Cardiac septum (tissue), 1 donor: Measurements from ENCODE around the gene KIAA0825. TPM values are rescaled to one million over a fixed set of nuclear protein-coding genes. Genes with fewer than 3 reads are reported as not detected.

Experiments used
- DNase-seq: peaks from one replicate; pipeline ENCODE4 v3.0.0-alpha.2; 2020; ENCODE audit warnings: low spot score
- intact Hi-C: fragments of 100-400 bp; cut with DNase I; formaldehyde crosslinking; loops from one replicate; pipeline ENCODE4 v1.14.0; 2022
- long read RNA-seq: library from polyadenylated mRNA; unstranded; transcript quantifications from one replicate; pipeline ENCODE4 v2.0.0, GENCODE V29; 2021
- total RNA-seq: library from RNA; stranded (reverse); fragmentation: NEBNext Ultra II Directional; extraction: Animal tissue kit (Norgen Biotek cat#: 25700); gene quantifications from one replicate; pipeline ENCODE4 v1.2.1, GENCODE V29; 2021
- donor health status: DM: no; HTN: no; CAD: no.

The KIAA0825 gene
- 2.2 TPM for total RNA-seq
- long read RNA-seq, partial matches to known transcripts, result 0 of 1 reads
- long read RNA-seq, other reads (novel, unspliced or antisense), result 0 of 1 reads

DNA sequence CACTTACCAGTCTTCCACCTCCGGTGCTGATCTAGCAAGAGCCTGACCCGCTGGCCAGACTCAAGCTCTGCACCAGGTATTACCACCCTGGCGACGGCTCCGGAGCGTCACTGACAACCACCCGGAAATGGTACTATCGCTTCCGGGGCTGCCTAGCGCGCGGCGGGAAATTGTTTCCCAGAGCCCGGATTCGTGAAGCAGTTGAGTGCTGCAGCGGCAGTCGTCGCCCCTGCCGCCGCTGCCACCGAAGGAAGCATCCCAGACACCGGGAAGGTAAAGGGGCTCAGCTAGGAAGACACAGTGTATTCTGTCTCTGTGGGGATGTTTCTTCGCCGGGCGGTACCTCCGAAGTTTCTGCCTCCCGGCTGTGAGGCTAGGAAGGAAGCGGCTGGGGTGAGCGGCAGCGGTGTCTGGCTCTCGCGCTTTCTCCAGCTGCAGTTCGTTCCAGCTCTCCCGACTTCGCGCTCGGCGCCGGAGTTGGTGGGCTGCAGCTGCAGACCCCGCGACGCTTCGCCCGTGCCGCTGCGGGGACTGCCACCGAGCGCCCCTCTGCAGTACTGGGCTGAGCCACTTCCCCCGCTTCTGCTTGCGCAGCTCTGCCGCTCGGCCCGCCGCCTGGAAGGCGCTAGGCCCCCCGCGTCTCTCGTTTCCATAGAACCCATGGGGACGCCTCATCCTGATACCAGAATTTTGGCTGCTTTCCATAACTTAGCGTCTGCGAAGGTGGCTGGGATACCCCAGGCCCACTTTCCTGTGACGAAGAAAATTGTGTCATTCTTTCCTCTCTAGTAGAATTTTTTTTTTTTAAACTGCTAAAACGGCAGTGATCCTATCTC, at the start of gene KIAA0825, which contains the start of gene SLF1:
TSS of gene KIAA0825 (minus strand) at position 112 of the 836 bp plus-strand sequence. CDS start 81,478 bp downstream, outside the sequence.
TSS of gene SLF1 (plus strand) at position 177 of the 836 bp plus-strand sequence. CDS start 10,142 bp downstream, outside the sequence.
- peak; percentile 96 for DNase-seq
- intact Hi-C loops, result no loop called here

DNA sequence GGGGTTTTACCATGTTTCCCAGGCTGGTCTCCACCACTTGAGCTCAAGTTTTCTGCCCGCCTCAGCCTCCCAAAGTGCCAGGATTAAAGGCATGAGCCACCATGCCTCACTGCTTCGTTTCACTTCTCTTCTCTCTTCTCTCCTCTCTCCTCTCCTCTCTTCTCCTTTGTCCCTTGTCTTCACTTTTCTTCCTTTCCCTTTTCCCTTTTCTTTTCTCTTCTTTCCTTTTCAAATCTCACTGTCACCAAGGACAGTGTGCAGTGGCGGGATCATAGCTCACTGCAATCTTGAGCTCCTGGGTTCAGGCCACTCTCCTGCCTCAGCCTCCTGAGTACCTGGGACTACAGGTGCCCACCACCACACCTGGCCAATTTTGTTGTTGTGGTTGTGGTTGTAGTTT, 49.5 kb upstream of the KIAA0825 start:
- DNase-seq, result no peak
- intact Hi-C loops, result no loop called here

GRCh38 chr5:94661086-94661485, 42.7 kb upstream of the KIAA0825 start:
- intact Hi-C loops, result no loop called here
- no peak for DNase-seq

DNA sequence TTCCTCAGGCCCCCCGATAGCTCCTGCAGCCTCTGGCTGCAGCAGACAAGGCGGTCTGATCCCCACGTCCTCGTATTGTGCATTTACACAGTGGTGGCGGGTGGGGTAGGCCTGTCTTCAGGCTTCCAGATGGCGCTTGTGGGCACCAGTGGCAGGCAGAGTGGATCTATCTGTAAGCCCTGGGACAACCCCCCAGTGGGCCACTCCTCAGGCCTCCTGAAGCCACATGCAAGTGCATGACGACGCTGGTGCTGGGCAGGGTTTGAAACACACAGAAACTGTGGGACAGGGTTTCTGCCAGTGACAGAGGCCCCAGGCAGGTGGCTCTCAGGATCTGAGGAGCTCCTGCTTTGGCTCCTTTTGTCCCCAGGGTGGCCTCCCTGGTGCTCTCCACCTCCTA, 42.1 kb upstream of the KIAA0825 start:
- intact Hi-C loops, result no loop called here
- no peak for DNase-seq

- intact Hi-C loops, result no loop called here
- DNase-seq, result no peak
Measured at GRCh38 chr5:94658272-94658671, 39.9 kb upstream of the KIAA0825 start.

GRCh38 chr5:94649874-94650273, 31.5 kb upstream of the KIAA0825 start:
- DNase-seq, result no peak

GRCh38 chr5:94646758-94647157, 28.4 kb upstream of the KIAA0825 start:
- no peak for DNase-seq
- intact Hi-C loops, result no loop called here

More at GRCh38 chr5:94649874-94650273, 31.5 kb upstream of the KIAA0825 start:
- intact Hi-C loops, result no loop called here

GRCh38 chr5:94645053-94645452, 26.6 kb upstream of the KIAA0825 start:
- intact Hi-C loops, result no loop called here
- DNase-seq, result no peak

DNA sequence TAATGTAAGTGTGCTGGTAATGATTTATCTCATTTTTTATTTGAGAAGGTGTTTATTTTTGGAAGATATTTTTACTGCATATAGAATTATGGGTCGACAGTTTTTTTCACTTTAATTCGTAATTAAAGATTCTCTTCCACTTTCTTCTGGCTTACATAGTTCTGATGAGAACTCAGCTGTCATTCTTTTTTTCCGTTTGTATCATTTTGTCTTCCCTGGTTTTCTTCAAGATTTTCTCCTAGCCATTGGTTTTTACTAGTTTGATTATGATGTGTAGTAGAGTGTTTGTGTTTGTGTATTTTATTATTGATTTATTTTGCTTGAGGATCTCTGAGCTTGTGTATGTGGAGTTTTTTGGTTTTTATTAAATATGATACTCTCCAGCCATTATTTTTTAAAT, 21.8 kb upstream of the KIAA0825 start:
- intact Hi-C loops, result no loop called here
- DNase-seq, result no peak

GRCh38 chr5:94632024-94632423, 13.6 kb upstream of the KIAA0825 start:
- intact Hi-C loops, result no loop called here
- no peak for DNase-seq

DNA sequence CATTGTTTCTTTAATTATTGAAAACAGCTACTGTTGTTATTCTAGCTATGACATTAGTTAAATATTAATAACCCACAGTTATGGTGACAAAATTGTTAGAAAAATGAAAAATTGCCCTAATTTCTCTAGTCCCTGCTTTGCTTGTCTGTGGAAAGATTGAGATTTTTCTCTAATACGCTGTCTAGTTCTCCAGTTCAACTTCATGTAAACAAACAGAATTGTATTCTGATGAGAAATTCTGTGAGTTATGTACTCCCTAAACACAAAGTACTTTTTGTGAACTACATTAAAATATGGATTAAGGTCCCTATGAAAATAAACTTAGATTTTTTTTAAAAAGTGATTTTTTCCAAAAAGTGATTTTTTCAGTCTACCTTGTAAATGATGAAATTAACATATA, 8.8 kb upstream of the KIAA0825 start:
- intact Hi-C loops, result no loop called here
- DNase-seq, result no peak

GRCh38 chr5:94623877-94624276, 5.5 kb upstream of the KIAA0825 start:
- DNase-seq, result no peak
- intact Hi-C loops, result no loop called here

DNA sequence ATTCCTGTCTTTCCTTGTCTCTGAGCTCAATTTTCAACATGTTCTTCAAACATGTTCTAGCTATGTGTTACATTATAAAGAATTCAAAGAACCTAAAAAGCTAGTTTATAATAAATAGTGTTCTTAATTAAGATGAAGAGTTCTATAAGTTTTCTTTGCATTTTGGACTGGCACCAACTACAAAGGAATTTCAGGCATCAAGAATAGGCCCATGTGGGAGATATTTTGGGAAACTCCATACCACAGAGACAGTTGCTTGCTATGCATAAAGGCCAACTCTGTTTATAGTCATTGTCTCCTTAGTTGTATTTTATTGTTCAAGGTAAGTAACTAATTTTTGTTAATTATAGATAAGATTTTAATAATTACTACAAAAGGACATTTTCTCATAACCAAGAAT, 4.6 kb upstream of the KIAA0825 start:
- intact Hi-C loops, result no loop called here
- DNase-seq, result no peak

- intact Hi-C loops, result no loop called here
- no peak for DNase-seq
Measured at GRCh38 chr5:94621763-94622162, 3.4 kb upstream of the KIAA0825 start.

GRCh38 chr5:94620256-94620655, 1.9 kb upstream of the KIAA0825 start:
- intact Hi-C loops, result no loop called here
- DNase-seq, result no peak

GRCh38 chr5:94618029-94618492, 343 bp downstream of the KIAA0825 start:
- intact Hi-C loops, result no loop called here
- no peak for DNase-seq

- intact Hi-C loops, result no loop called here
- DNase-seq, result no peak
Measured at GRCh38 chr5:94615862-94616261, 2.5 kb downstream of the KIAA0825 start.

GRCh38 chr5:94614156-94614805, 4.1 kb downstream of the KIAA0825 start:
- no peak for DNase-seq
- intact Hi-C loops, result no loop called here

DNA sequence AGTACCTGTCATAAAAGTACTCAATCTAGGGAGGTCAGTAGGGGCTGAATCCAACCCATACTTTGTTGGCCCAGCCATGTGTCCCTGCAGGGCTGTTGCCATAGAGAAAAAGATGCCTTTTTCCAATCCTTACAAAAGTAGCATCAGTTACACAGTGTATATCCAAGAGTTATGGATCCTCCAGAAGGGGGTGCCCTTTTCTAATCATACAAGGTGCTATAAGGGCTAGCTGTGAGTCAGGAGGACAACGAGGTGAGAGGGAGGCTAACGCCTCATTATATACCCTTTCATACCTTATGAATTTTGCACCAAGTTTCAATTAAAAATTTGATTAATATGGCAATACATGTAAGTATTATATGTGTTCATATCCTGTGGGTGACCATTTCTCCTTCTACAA, 4.8 kb downstream of the KIAA0825 start:
- intact Hi-C loops, result no loop called here
- no peak for DNase-seq

- DNase-seq, result no peak
- intact Hi-C loops, result no loop called here
Measured at GRCh38 chr5:94595281-94595840, 23.0 kb downstream of the KIAA0825 start.
